ENCODE measurements around the gene NXPH1.

NXPH1 gene

DNA sequence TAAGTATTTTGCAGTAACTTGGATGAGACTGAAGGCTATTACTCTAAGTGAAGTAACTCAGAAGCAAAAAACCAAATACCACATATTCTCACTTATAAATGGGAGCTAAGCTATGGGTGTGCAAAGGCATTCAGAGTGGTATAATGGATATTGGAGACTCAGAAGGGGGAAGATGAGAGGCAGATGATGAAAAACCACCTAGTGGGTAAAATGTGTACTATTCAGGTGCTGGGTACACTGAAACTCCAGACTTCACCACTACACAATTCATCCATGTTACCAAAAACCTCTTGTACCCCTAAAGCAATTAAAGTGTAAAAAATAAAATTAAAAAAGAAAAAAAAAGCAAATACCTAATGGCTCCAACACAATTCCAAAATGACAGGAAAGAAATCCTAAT lies 351.7 kb downstream of the NXPH1 start:
- Histone ChIP-seq H3K4me1 (ENCODE audit: insufficient read depth, low read length, severe bottlenecking) (no peaks in the 10 kb centered on the region), H3K27ac (ENCODE audit: low read depth, low read length, poor library complexity, severe bottlenecking) (no peak overlapping the region), H3K79me2 (ENCODE audit: insufficient read depth, low read length) (no peaks in the 10 kb centered on the region), H4K20me1 (ENCODE audit: insufficient read depth, low read length) (no peaks in the 10 kb centered on the region), H3K9me3 (ENCODE audit: low read length) (no peaks in the 10 kb centered on the region), H3K27me3 (ENCODE audit: insufficient read depth, low read length) (no peaks in the 10 kb centered on the region), H3F3A (ENCODE audit: insufficient read depth, low read length) (no peaks in the 10 kb centered on the region), H3K9me2 (ENCODE audit: low read depth, low read length) (no peaks in the 10 kb centered on the region), H3K4me3 (ENCODE audit: low read depth, low read length, poor library complexity, severe bottlenecking) (no peak overlapping the region), H3K36me3 (ENCODE audit: insufficient read depth, low read length) (no peaks in the 10 kb centered on the region), H3K4me2 (ENCODE audit: low read length) (no peak overlapping the region), H2AFZ (ENCODE audit: low read length) (no peak overlapping the region), H3K9ac (ENCODE audit: low read length) (no peak overlapping the region)
- no peak for TF ChIP-seq EZH2 (IDR thresholded peaks at IDR 0.05; ENCODE audit: borderline replicate concordance, low read length)
- no peak for TF ChIP-seq CTCF (IDR thresholded peaks at IDR 0.05; ENCODE audit: low read length)

DNA sequence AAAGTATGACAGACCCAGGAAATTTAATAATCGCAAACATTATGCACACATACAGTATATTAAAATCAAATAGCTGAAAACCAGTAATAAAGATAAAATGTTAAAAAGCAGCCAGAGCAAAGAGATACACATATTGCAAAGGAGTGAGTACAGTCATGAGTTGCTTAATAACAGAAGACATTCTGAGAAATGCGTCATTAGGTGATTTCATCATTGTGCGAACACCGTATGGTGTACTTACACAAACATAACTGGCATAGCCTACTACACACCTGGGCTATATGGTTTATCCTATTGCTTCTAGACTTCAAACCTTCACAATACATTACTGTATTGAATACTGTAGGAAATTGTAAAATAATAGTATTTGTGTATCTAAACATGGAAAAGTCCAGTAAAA lies 367.6 kb downstream of the NXPH1 start:
- Histone ChIP-seq H3K27me3 (ENCODE audit: insufficient read depth, low read length) (no peaks in the 10 kb centered on the region), H3F3A (ENCODE audit: insufficient read depth, low read length) (no peaks in the 10 kb centered on the region), H3K9ac (ENCODE audit: low read length) (no peak overlapping the region), H4K20me1 (ENCODE audit: insufficient read depth, low read length) (no peaks in the 10 kb centered on the region), H3K4me2 (ENCODE audit: low read length) (no peak overlapping the region), H3K36me3 (ENCODE audit: insufficient read depth, low read length) (no peaks in the 10 kb centered on the region), H3K9me2 (ENCODE audit: low read depth, low read length) (no peaks in the 10 kb centered on the region), H2AFZ (ENCODE audit: low read length) (no peak overlapping the region), H3K4me1 (ENCODE audit: insufficient read depth, low read length, severe bottlenecking) (no peaks in the 10 kb centered on the region), H3K79me2 (ENCODE audit: insufficient read depth, low read length) (no peaks in the 10 kb centered on the region), H3K4me3 (ENCODE audit: low read depth, low read length, poor library complexity, severe bottlenecking) (no peak overlapping the region), H3K9me3 (ENCODE audit: low read length) (no peaks in the 10 kb centered on the region), H3K27ac (ENCODE audit: low read depth, low read length, poor library complexity, severe bottlenecking) (no peak overlapping the region)
- TF ChIP-seq CTCF (IDR thresholded peaks at IDR 0.05; ENCODE audit: low read length) (no peak), EZH2 (IDR thresholded peaks at IDR 0.05; ENCODE audit: borderline replicate concordance, low read length) (no peak)

Data from OCI-LY1 (cell line).